ENCODE data around the gene ADISSP.
"Not testable (repeated sequence)": the region's sequence is repeated elsewhere in the genome, so short reads cannot be mapped to it uniquely, and the experiment has no call there.

ADISSP gene

GRCh38 chr20:3797592-3798372 is 30.2 kb upstream of the ADISSP start:
- peak; percentile 73 to 90 for DNase-seq

DNA sequence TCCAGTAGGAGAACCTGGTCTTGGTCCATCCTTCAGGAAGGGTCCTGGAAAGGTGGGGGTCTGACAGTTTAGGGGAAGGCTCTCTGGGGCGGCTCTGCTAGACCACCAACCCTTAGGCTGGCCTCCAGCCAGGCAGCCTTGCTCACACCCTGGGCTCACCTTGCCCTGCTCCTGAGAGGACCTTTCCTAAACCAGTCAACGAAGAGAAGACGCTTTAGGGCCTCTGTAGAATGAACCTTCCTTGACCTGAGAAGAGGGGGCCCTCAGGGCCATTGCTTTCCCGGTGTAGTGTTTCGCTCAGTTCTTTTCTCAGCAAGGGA is 29.6 kb upstream of the ADISSP start:
- peak in 1 of 2 experiments; percentile 55 for DNase-seq

GRCh38 chr20:3796477-3797225 is 29.1 kb upstream of the ADISSP start:
- peak in 1 of 2 experiments; percentile 75 for DNase-seq

- peak; percentile 91 to 99 for DNase-seq
Observed at GRCh38 chr20:3795511-3796468, 28.2 kb upstream of the ADISSP start, which contains the start of gene CDC25B. CDC25B (plus strand) TSS chr20:3796310; CDS start chr20:3796532, 222 bp downstream.

DNA sequence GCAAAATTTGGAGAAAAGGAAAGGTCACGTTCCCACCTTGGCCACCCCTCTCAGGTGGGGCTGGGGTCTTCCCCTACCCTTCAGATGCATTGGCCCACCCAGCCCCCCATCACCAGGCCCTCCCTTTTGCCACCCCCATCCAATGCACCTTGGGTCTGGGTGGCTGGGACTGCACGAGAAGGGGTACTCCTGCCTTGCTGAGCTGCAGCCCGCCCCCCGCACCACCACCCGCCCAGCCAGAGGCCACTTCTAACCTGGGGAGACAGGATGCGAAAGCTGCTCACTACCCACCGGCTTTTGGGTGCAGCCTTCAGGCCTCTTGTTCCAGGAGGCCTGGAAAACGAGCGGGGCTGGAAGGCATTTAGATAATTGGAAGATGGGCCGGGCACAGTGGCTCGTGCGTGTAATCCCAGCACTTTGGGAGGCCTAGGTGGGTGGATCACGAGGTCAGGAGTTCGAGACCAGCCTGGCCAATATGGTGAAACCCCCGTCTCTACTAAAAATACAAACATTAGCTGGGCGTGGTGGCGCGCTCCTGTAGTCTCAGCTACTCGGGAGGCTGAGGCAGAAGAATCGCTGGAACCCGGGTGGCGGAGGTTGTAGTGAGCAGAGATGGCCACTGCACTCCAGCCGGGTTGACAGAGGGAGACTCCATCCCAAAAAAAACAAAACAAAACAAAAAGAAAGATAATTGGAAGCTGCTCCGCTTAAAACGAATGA is 27.3 kb upstream of the ADISSP start:
- DNase-seq = no peak

DNA sequence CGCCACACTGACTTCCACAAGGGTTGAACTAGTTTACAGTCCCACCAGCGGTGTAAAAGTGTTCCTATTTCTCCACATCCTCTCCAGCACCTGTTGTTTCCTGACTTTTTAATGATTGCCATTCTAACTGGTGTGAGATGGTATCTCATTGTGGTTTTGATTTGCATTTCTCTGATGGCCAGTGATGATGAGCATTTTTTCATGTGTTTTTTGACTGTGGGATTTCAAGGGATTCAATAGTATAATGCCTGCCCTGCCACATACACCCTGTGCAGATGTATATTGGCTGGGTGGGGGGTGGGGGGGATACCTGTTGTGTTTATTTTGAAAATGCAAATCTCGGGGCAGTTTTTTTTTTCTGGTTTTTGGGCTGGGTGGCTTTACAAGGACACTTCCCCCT is 26.6 kb upstream of the ADISSP start:
- peak; percentile 20 to 33 for DNase-seq

DNA sequence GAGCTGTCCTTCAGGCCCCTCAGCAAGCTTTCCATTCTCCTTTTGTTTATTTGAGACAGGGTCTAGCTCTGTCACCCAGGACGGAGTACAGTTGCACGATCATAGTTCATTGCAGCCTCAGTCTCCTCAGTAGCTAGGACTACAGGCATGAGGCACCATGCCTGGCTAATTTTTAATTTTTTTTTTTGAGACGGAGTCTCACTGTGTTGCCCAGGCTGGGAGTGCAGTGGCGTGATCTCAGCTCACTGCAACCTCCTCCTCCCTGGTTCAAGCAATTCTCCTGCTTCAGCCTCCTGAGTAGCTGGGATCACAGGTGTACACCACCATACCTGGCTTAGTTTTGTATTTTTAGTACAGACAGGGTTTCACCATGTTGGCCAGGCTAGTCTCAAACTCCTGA is 21.6 kb upstream of the ADISSP start:
- DNase-seq = not testable (repeated sequence)

- peak; percentile 7 to 37 for DNase-seq
Observed at GRCh38 chr20:3788685-3789155, 21.2 kb upstream of the ADISSP start.

DNA sequence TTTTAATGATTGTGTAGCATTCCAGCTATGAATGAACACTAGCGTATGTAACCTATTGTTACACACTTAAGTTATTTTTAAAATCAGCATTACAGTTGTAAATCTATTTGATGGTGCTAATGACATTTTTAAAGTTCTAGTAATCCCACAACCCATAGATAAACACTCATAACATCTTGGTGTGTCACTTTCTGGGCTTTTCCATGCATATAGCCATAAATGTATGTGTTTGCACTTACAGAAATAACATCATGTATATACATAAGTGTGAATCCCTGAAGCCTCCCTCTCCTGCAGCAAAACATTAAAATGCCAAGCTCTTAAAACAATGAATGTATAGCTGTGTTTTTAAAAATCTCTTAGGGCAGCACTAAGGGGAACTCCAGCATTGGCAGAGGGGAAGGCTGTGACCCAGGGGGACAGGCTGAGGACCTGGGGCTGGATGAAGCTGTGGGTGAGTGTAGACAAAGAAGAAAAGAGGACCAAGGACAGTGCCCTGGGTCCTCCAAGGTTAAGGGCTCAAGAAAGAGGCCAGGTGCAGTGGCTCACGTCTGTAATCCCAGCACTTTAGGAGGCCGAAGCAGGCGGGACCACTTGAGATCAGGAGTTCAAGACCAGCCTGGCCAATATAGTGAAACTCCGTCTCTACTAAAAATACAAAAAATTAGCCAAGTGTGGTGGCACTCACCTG is 19.9 kb upstream of the ADISSP start:
- no peak for DNase-seq

- peak; percentile 56 to 95 for DNase-seq
Observed at GRCh38 chr20:3786665-3787323, 19.2 kb upstream of the ADISSP start, which contains the start of gene CENPB. CENPB (minus strand) TSS chr20:3786740; CDS start chr20:3786483, 257 bp downstream.

GRCh38 chr20:3786126-3786484 is 18.6 kb upstream of the ADISSP start:
- peak; percentile 22 to 75 for DNase-seq

DNA sequence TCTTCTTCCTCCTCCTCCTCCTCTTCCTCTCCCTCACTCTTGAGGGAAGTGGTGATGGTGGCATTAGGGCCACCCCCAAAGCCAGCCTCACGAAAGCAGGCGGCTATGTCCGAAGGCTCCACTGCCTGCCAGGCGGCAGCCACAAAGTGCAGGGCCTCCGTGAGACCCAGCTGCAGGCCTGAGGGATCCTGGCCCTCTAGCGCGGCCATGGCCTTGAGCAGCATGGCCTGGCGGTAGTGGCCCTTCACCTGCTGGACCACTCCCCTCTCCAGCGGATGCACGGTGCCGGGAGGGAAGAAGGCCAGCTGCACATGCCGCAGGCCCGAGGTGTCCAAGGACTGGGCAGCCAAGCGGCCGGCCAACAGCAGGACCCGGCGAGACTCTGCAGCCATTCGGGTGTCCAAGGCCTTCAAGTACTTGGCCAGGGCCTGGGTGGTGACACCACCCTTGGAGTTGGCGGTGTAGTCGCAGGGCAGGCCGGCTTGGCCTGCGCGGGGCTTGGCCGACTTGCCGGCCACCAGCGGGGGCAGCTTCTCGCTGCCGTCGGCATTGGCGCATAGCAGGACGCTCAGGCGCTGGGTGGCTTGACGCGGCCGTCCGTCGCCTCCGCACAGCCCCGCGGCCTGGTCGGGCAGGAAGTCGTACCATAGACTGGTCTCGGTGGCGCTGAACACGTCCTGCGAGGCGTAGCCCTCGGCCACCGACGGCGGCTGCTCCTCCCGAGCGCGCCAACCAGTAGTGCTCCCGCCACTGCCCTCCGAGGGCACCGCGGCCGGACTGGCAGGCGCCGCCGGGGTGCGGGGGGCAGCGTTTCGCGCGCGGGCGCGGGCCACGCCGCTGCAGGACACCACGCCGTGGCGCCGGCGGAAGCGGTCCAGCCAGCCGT is 17.9 kb upstream of the ADISSP start:
- peak in 1 of 2 experiments; percentile 67 for DNase-seq

- DNase-seq = no peak
Observed at GRCh38 chr20:3784863-3785239, 17.3 kb upstream of the ADISSP start.

DNA sequence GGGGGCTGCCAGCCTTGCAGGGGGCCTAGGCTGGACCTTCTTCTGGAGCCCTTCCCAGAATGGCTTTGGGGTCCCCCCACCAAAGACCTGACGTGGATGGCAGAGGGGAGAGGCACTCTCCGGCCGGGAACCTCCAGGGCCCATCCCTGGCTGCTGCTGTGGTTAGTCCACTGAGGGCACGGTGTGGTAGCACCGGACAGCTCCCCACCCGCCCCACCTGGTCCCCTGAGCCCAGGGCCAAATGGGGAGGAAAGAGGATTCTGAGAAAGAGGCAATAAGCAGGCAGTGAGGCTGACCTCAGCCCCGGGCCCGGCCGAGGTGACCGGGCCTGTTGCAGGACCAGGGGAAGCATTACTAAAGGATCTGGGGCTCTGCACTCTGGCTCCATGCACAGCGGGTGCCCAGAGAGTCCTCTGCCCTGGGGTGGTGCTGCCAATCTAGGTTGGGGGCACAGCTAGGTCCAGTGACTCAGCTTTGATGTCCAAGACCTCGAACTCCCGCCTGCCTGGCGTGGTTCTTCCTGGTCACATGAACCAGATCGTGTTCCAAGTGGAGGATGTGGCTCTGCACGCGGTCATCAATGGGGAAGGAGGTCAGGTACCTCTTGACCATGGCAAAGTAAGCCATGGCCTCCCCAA is 16.8 kb upstream of the ADISSP start:
- no peak for DNase-seq

DNA sequence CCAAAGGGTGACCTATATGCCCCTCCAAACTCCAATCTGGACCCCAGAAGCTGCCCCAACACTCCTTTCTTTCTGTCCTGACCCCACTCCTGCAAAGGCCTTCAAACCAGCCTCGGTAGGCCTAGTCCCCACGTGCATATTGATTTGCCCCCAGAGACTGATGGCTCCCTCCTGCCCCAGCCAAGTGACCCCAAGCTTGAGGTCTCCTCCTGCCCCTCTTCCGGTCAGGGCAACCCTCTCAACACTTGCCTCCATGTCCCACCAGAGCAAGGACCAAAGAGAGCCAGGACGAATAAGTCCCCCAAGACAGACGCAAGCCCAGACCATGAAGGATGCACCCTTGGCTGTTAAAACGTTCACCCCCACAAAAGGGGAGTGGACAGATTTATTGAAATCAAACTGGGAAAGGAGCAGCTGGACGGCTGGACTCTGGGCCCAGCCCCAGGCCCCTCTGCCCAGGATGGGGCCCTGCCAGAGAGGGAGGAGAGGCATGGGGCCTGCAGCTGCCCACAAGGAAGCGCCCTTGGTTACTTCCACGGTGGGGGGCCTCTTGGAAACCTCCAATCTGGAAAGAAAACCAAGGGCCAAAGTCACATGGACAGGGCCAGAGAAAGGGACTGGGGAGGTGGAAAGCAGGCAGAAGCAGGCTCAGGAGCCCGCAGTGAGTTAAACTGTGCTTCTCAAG is 16.1 kb upstream of the ADISSP start:
- DNase-seq = no peak

GRCh38 chr20:3783068-3783489 is 15.5 kb upstream of the ADISSP start:
- peak in 1 of 2 experiments; percentile 55 for DNase-seq

- DNase-seq = no peak
Observed at GRCh38 chr20:3782597-3782996, 15.0 kb upstream of the ADISSP start.

DNA sequence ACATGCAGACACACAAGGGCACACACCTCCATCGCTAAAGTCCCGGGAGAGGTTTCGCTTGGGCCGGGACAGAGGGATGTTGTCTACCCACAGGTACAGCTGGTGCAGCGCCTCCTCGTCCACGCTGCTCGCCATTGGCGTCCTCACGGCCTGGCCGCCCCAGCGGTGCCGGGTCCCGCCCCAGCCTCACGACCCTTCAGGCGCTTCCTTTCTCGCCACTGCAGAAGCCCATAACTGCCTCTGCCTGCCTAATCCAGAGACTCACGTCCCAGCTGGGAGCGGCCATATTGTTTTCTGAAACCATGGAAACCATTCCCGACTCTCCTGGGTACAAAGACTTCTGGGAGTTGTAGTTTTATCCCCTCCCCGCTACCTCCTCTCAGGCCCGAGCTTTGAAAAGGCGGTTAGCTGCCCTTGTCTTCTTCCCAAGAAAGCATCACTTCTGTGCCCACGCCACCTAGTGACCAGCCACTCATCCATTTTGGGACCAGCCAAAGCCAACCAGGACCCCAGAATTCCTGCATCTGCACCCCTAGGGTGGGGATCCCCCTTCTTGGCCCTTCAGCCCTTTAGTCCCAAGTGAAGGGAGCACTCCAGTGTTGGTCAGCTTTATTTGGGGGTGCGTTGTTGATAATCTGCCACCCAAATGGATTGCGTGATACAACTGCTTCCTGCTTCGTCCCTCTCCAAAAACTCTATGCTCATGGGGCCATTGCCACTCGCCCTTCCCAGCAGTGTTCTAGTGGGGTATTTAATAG is 13.8 kb upstream of the ADISSP start, which contains the start of gene SPEF1:
SPEF1 (minus strand) TSS at position 296 of the 758 bp plus-strand sequence; CDS start at position 135, 161 bp downstream.
- DNase-seq = peak; percentile 98 to 99

Measured in NCI-H526 (cell line).